Spinal cord (tissue), 10 donors: Measurements from ENCODE around the gene ZNF407. TPM values are rescaled to one million over a fixed set of nuclear protein-coding genes. Genes with fewer than 3 reads are reported as not detected.

Experiments used
- DNase-seq, 6 donors: peaks; one replicate each; pipeline versions ENCODE4 v3.0.0 to v3.0.0-alpha.2; 2013 to 2015; ENCODE audit warnings: low spot score in 6 of 6, low read depth in 4 of 6
- H3K27ac ChIP-seq: one replicate; pipeline ENCODE4 v1.5.1; 2013; ENCODE audit warnings: low read depth, low read length, control low read depth
- H3K27me3 ChIP-seq: one replicate; pipeline ENCODE4 v1.6.1; 2013; ENCODE audit warnings: low read length; ENCODE audit not compliant: control insufficient read depth, insufficient read depth
- H3K36me3 ChIP-seq: one replicate; pipeline ENCODE4 v1.6.1; 2013; ENCODE audit warnings: low read length; ENCODE audit not compliant: control insufficient read depth, insufficient read depth
- H3K4me1 ChIP-seq: one replicate; pipeline ENCODE4 v1.6.1; 2013; ENCODE audit warnings: low read length; ENCODE audit not compliant: control insufficient read depth, insufficient read depth
- H3K4me3 ChIP-seq: one replicate; pipeline ENCODE4 v1.5.1; 2013; ENCODE audit warnings: low read depth, low read length, control low read depth
- H3K9me3 ChIP-seq: one replicate; pipeline ENCODE4 v1.6.1; 2013; ENCODE audit warnings: low read length; ENCODE audit not compliant: control insufficient read depth, insufficient read depth
- WGBS: methylation state at CpG from one replicate; pipeline ENCODE4 v1.1.5; 2013; ENCODE audit warnings: missing lambda C conversion rate; ENCODE audit not compliant: insufficient coverage; 5-methylcytosine and 5-hydroxymethylcytosine counted together
- polyA plus RNA-seq, 2 donors: library from polyadenylated mRNA; unstranded; fragments of 120-200 nt; gene quantifications; one replicate each; pipeline ENCODE4 v1.2.1, GENCODE V29; 2013; ENCODE audit not compliant: insufficient read length in 2 of 2
- total RNA-seq, 2 donors: library from RNA; depleted of rRNA in 1 of 2; stranded (reverse); fragments of 120-200 nt in 1 of 2; fragments of >200 nt in 1 of 2; gene quantifications; one replicate each; pipeline versions ENCODE4 v1.2.3 to v1.2.4, GENCODE V29; 2013 to 2014
- donor health status: healthy.

The ZNF407 gene
- total and polyA plus RNA-seq, 4 donors: 7.9 to 22.8 (median 13.2) TPM

- DNase-seq: no peak
- H3K4me3 ChIP-seq: no peak overlapping the region
- H3K27me3 ChIP-seq: no peaks in the 10 kb centered on the region
- H3K9me3 ChIP-seq: no peaks in the 10 kb centered on the region
- no peaks in the 10 kb centered on the region for H3K36me3 ChIP-seq
- no peak overlapping the region for H3K27ac ChIP-seq
- 84% methylated on average over 2 of the region's 2 CpGs for WGBS
- no peaks in the 10 kb centered on the region for H3K4me1 ChIP-seq
Observed at GRCh38 chr18:74914648-74915047, 317.0 kb downstream of the ZNF407 start.

- no peak for DNase-seq
- H3K36me3 ChIP-seq: no peaks in the 10 kb centered on the region
- 100% methylated on average over 1 of the region's 5 CpGs for WGBS
- no peaks in the 10 kb centered on the region for H3K9me3 ChIP-seq
- no peaks in the 10 kb centered on the region for H3K4me1 ChIP-seq
- H3K27ac ChIP-seq: no peak overlapping the region
- no peak overlapping the region for H3K4me3 ChIP-seq
- no peaks in the 10 kb centered on the region for H3K27me3 ChIP-seq
Observed at GRCh38 chr18:74916773-74917393, 319.2 kb downstream of the ZNF407 start.

- Histone ChIP-seq H3K4me1 (no peaks in the 10 kb centered on the region), H3K27ac (no peak overlapping the region), H3K9me3 (no peaks in the 10 kb centered on the region), H3K4me3 (no peak overlapping the region), H3K36me3 (no peaks in the 10 kb centered on the region), H3K27me3 (no peaks in the 10 kb centered on the region)
- no peak for DNase-seq
- no CpG with 5 or more reads among the region's 3 CpGs for WGBS
Observed at GRCh38 chr18:74918276-74918790, 320.7 kb downstream of the ZNF407 start.

DNA sequence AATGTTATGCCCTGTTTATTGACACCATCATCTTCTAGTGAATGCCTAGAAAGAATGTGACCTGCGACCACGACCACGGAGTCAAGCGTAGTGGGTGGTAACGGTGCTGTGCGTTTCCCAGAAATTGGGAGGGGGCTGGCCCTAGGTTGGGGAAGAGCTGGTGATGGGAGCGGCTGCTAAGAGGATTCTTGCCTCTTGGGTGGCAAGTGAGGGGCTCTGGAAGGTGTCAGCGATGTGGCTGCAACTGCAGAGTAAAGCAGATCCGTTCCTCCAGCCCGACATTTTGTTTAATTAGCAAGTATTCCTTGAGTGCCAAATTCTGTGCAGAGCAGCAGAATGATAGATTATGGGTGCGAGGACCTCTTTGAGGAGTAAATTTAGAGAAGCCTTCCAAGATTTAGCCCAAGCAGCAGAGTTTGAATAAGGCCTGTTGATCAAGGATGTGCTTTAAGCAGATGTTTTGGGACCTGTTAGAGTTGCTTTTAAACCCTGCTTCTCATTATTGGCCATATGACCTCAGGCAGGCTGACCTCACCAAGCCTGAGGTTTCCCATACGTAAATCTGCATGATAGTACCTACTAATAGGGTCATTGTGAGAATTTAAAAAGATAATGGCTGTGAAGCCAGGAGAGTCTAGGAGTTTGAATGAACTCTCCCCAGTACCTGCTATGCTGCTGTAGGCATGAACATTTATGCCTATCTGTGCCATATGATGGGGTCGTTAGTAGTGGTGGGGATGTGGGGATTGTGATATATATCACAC lies 323.6 kb downstream of the ZNF407 start:
- no peaks in the 10 kb centered on the region for H3K9me3 ChIP-seq
- no peaks in the 10 kb centered on the region for H3K4me1 ChIP-seq
- no peak overlapping the region for H3K4me3 ChIP-seq
- H3K36me3 ChIP-seq: no peaks in the 10 kb centered on the region
- H3K27ac ChIP-seq: no peak overlapping the region
- WGBS: 86% methylated on average over 11 of the region's 13 CpGs
- no peaks in the 10 kb centered on the region for H3K27me3 ChIP-seq
- DNase-seq: no peak

DNA sequence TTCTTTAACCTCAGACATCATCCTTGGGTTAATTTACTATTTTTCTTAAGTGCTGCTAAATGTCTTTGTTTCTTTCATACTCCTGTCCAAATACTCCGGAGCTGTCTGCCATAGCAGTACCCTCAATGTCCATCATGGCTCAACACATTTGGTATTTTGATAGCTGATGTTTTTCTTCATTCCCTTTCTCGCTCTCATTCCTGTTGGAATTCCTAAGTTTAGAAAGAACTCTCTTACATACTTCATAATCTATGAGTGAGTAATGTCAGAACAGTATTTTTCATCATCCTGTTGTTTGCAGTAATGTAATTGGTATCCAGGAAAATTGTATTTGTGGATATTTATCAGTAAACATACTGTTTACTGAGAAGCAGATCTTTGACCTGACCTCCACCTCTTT lies 328.4 kb downstream of the ZNF407 start:
- no peaks in the 10 kb centered on the region for H3K27me3 ChIP-seq
- no peaks in the 10 kb centered on the region for H3K9me3 ChIP-seq
- H3K4me3 ChIP-seq: no peak overlapping the region
- WGBS: no CpG with 5 or more reads among the region's 2 CpGs
- H3K36me3 ChIP-seq: no peaks in the 10 kb centered on the region
- no peaks in the 10 kb centered on the region for H3K4me1 ChIP-seq
- H3K27ac ChIP-seq: no peak overlapping the region
- DNase-seq: no peak

DNA sequence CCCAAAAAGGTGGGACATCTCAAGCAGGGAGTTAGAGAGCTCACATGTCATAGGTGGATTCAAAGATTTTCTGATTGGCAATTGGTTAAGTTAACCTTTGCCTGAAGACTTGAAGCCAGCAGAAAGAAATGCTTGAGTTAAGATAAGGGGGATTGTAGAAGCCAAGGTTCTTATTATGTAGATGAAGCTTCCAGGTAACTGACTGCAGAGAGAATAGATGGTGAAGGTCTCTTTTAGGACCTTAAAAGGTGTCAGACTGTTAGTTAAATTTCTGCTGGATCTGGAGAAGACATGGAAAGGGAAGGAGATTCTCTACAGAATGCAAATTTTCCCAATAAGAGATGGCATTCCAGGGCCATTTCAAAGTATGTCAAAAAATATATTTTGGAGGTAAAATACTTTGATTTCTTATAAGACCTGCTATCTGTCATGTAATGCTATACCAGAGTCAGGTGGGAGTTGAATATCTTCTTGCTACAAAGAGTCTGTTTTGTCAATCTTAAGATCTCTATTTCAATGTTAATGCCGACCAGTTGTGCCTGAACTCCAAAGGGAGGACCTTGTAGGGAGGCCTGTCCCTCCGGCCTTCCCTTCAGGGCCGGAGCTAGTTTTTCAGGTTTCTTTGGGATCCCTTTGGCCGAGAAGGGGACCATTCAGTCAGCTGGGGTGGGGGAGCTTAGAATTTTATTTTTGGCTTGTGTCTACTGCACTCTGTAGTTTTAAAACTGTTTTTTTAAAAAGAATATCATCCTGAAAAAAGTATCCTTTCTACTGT lies 330.7 kb downstream of the ZNF407 start:
- 100% methylated on average over 2 of the region's 4 CpGs for WGBS
- H3K4me1 ChIP-seq: no peaks in the 10 kb centered on the region
- no peak for DNase-seq
- no peaks in the 10 kb centered on the region for H3K9me3 ChIP-seq
- H3K27me3 ChIP-seq: no peaks in the 10 kb centered on the region
- H3K27ac ChIP-seq: no peak overlapping the region
- no peaks in the 10 kb centered on the region for H3K36me3 ChIP-seq
- no peak overlapping the region for H3K4me3 ChIP-seq

DNA sequence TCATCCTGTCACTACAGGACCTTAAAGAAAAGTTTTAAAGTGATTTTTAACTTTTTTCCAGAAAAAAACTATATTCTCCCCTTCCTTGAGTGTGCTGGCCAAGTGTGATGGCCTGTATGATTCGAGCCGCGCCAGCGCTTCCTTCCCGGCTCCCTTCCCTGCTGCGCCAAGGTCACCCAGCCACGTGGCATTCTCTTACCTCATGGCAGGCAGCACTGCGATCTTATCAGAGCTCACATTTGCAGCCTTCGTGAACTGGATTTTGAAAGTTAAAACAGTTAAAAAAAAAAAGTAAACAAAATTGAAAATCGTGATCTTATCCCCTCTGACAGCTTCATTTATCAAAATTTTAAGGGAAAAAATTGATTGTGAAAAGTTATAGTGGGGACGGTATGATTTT lies 331.4 kb downstream of the ZNF407 start:
- Histone ChIP-seq H3K27ac (no peak overlapping the region), H3K36me3 (no peaks in the 10 kb centered on the region), H3K4me1 (no peaks in the 10 kb centered on the region), H3K27me3 (no peaks in the 10 kb centered on the region), H3K9me3 (no peaks in the 10 kb centered on the region), H3K4me3 (no peak overlapping the region)
- DNase-seq: no peak
- 100% methylated on average over 4 of the region's 11 CpGs for WGBS

GRCh38 chr18:74930616-74931015 lies 332.9 kb downstream of the ZNF407 start:
- Histone ChIP-seq H3K27ac (no peak overlapping the region), H3K9me3 (no peaks in the 10 kb centered on the region), H3K4me1 (no peaks in the 10 kb centered on the region), H3K36me3 (no peaks in the 10 kb centered on the region), H3K4me3 (no peak overlapping the region), H3K27me3 (no peaks in the 10 kb centered on the region)
- whole genome bisulfite sequencing: no CpG with 5 or more reads among the region's 1 CpG
- DNase-seq: no peak

DNA sequence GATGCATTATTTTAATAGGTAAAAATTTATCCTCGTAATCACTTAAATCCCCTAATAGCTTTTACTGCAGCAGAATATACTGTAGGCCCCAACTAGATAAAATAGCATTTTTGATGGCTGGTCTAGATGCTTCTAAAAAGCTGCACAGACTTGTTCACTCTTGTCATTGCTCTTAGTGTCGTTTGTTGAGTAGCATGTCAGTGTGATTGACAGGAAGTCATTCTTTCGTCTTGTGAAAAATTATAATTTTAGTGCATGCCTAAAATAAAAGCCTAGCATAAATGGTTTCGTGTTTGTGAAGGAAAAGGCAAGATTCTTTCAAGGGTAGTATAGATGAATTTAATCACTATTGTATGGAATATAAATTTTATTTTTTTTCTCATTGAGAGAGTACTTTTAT lies 336.3 kb downstream of the ZNF407 start:
- Histone ChIP-seq H3K27ac (no peak overlapping the region), H3K36me3 (no peaks in the 10 kb centered on the region), H3K9me3 (no peaks in the 10 kb centered on the region), H3K4me1 (no peaks in the 10 kb centered on the region), H3K27me3 (no peaks in the 10 kb centered on the region), H3K4me3 (no peak overlapping the region)
- DNase-seq: no peak
- WGBS: no CpG with 5 or more reads among the region's 4 CpGs
